ENCODE measurements around the gene UPK3A.

Gene UPK3A

GRCh38 chr22:45284705-45285262, at the start of gene UPK3A:
TSS of gene UPK3A (plus strand) at chr22:45284949. CDS start at chr22:45285014, 65 bp downstream.
- no peak for DNase-seq (ENCODE audit: low read depth, low spot score)

- no peak for DNase-seq (ENCODE audit: low read depth, low spot score)
These were observed 49.5 kb upstream of the UPK3A start for GRCh38 chr22:45235101-45235777.

- no peak for DNase-seq (ENCODE audit: low read depth, low spot score)
These were observed 48.9 kb upstream of the UPK3A start for GRCh38 chr22:45235851-45236342.

- no peak for DNase-seq (ENCODE audit: low read depth, low spot score)
These were observed 47.4 kb upstream of the UPK3A start for GRCh38 chr22:45237065-45237990.

GRCh38 chr22:45238076-45238956, 46.4 kb upstream of the UPK3A start:
- DNase-seq (ENCODE audit: low read depth, low spot score) = no peak

- no peak for DNase-seq (ENCODE audit: low read depth, low spot score)
These were observed 45.6 kb upstream of the UPK3A start for GRCh38 chr22:45238957-45239680.

- DNase-seq (ENCODE audit: low read depth, low spot score) = no peak
These were observed 45.1 kb upstream of the UPK3A start for GRCh38 chr22:45239681-45240051.

- DNase-seq (ENCODE audit: low read depth, low spot score) = no peak
These were observed 44.5 kb upstream of the UPK3A start for GRCh38 chr22:45240104-45240809.

GRCh38 chr22:45240810-45241631, 43.7 kb upstream of the UPK3A start, which contains the start of gene KIAA0930:
TSS of gene KIAA0930 (minus strand) at chr22:45240894. CDS start at chr22:45240703, 191 bp downstream.
- peak; percentile 51 for DNase-seq (ENCODE audit: low read depth, low spot score)

GRCh38 chr22:45242778-45243191, 42.0 kb upstream of the UPK3A start:
- DNase-seq (ENCODE audit: low read depth, low spot score) = no peak

GRCh38 chr22:45244916-45245315, 39.8 kb upstream of the UPK3A start:
- no peak for DNase-seq (ENCODE audit: low read depth, low spot score)

- no peak for DNase-seq (ENCODE audit: low read depth, low spot score)
These were observed 38.4 kb upstream of the UPK3A start for GRCh38 chr22:45246060-45246985.

GRCh38 chr22:45248832-45249561, 35.8 kb upstream of the UPK3A start:
- DNase-seq (ENCODE audit: low read depth, low spot score) = no peak

GRCh38 chr22:45251825-45252224, 32.9 kb upstream of the UPK3A start:
- no peak for DNase-seq (ENCODE audit: low read depth, low spot score)

- no peak for DNase-seq (ENCODE audit: low read depth, low spot score)
These were observed 31.6 kb upstream of the UPK3A start for GRCh38 chr22:45253039-45253641.

GRCh38 chr22:45254388-45254787, 30.4 kb upstream of the UPK3A start:
- no peak for DNase-seq (ENCODE audit: low read depth, low spot score)

- DNase-seq (ENCODE audit: low read depth, low spot score) = no peak
These were observed 29.9 kb upstream of the UPK3A start for GRCh38 chr22:45254789-45255278.

Measured in activated naive CD8-positive, alpha-beta T cell treated with anti-CD3 and anti-CD28 coated beads, Interleukin-2, amount 50 U/mL, for 16 hours (primary cell).